CD4-positive, alpha-beta memory T cell (primary cell): ENCODE data around the gene CASP5. TPM values are rescaled to one million over a fixed set of nuclear protein-coding genes. Genes with fewer than 3 reads are reported as not detected.

Source experiments
- CTCF ChIA-PET: fragments of 350-600 bp; sonication (Branson Sonifier 250); formaldehyde crosslinking; loops from one replicate; lab custom pipeline; 2021; ENCODE audit warnings: inconsistent platforms; ENCODE audit not compliant: partially characterized antibody; lab: Charles Lee
- POLR2A ChIA-PET: fragments of 350-600 bp; sonication (Branson Sonifier 250); formaldehyde crosslinking; loops from one replicate; lab custom pipeline; 2021; ENCODE audit not compliant: partially characterized antibody; lab: Charles Lee
- DNase-seq, 5 donors: peaks; one replicate each; pipeline versions ENCODE4 v3.0.0 to v3.0.0-alpha.2; 2020 to 2022; ENCODE audit warnings: mixed read lengths in 1 of 5
- H3K27ac ChIP-seq: one replicate; pipeline ENCODE4 v1.7.0; 2013; ENCODE audit warnings: low read depth, low read length
- H3K27me3 ChIP-seq: 2 replicates; pipeline ENCODE4 v1.7.0; 2013; ENCODE audit warnings: mild to moderate bottlenecking, low read length, moderate library complexity; ENCODE audit not compliant: insufficient read depth
- H3K36me3 ChIP-seq: 2 replicates; pipeline ENCODE4 v1.7.0; 2013; ENCODE audit warnings: mild to moderate bottlenecking, low read length, moderate library complexity; ENCODE audit not compliant: insufficient read depth
- H3K4me1 ChIP-seq: 2 replicates; pipeline ENCODE4 v1.7.0; 2013; ENCODE audit warnings: mild to moderate bottlenecking, low read length, moderate library complexity; ENCODE audit not compliant: insufficient read depth
- H3K4me3 ChIP-seq, 2 donors: one replicate each; pipeline ENCODE4 v1.7.0; 2013; ENCODE audit warnings: low read length in 2 of 2, mild to moderate bottlenecking in 1 of 2
- H3K9me3 ChIP-seq, 2 donors: one replicate each; pipeline ENCODE4 v1.7.0; 2013; ENCODE audit warnings: low read length in 2 of 2, control low read depth in 1 of 2; ENCODE audit not compliant: control insufficient read depth in 1 of 2
- H3K27ac Mint-ChIP-seq, 7 donors: one replicate each; pipeline ENCODE4 v1.8.0; 2020 to 2021; ENCODE audit warnings: mixed read lengths in 7 of 7, mild to moderate bottlenecking in 6 of 7, inconsistent platforms in 3 of 7, moderate library complexity in 3 of 7
- H3K27me3 Mint-ChIP-seq, 2 donors: one replicate each; pipeline ENCODE4 v1.8.0; 2020 to 2021; ENCODE audit warnings: mixed read lengths in 2 of 2
- H3K36me3 Mint-ChIP-seq, 2 donors: one replicate each; pipeline ENCODE4 v1.8.0; 2020 to 2021; ENCODE audit warnings: mixed read lengths in 2 of 2, inconsistent platforms in 1 of 2, mild to moderate bottlenecking in 1 of 2
- H3K4me1 Mint-ChIP-seq, 4 donors: one replicate each; pipeline ENCODE4 v1.8.0; 2020 to 2021; ENCODE audit warnings: mixed read lengths in 4 of 4, mild to moderate bottlenecking in 1 of 4
- H3K4me3 Mint-ChIP-seq, 8 donors: one replicate each; pipeline ENCODE4 v1.8.0; 2020 to 2021; ENCODE audit warnings: mixed read lengths in 8 of 8, mild to moderate bottlenecking in 7 of 8, moderate library complexity in 6 of 8, inconsistent platforms in 3 of 8
- H3K9me3 Mint-ChIP-seq, 8 donors: one replicate each; pipeline ENCODE4 v1.8.0; 2020 to 2021; ENCODE audit warnings: mixed read lengths in 8 of 8, mild to moderate bottlenecking in 5 of 8, inconsistent platforms in 3 of 8, moderate library complexity in 1 of 8
- intact Hi-C: fragments of 100-400 bp; cut with micrococcal nuclease; formaldehyde crosslinking; loops from one replicate; pipeline ENCODE4 v1.15.1; 2023
- polyA plus RNA-seq, 2 donors: library from polyadenylated mRNA; unstranded; fragments of 300-500 nt; fragmentation: Illumina TruSeq; gene quantifications; one replicate each; pipeline ENCODE4 v1.2.3, GENCODE V29; 2021
- total RNA-seq, 2 experiments: library from RNA; stranded (reverse); gene quantifications; one replicate each; pipeline ENCODE4 v1.2.3, GENCODE V29; 2021

The CASP5 gene
- total and polyA plus RNA-seq, 4 experiments from 2014 or later, result not detected

DNA sequence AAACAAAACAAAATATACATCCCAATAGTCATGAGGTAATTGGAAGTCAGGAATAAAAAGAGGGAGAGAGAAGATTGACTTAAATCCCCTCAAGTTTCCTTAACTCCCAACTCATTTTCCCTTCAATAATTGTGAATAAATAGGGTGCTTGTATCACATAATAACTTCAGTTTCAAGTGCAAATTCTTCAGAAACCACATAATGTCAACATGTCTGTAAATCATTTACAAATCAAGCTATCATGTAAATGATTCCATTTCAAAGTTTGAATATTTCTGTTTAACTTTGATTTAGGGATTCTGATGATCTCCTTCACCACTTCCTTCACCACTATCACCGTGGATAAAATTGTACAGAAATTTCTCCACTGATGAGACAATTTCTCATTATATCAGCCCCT, 23.2 kb downstream of the CASP5 start:
- Histone ChIP-seq H3K4me3 (no peak overlapping the region), H3K27me3 (no peaks in the 10 kb centered on the region), H3K9me3 (no peaks in the 10 kb centered on the region), H3K36me3 (no peaks in the 10 kb centered on the region), H3K4me1 (no peaks in the 10 kb centered on the region), H3K27ac (no peak overlapping the region)
- no peaks in the 10 kb centered on the region for H3K27me3 Mint-ChIP-seq
- no peak overlapping the region for H3K27ac Mint-ChIP-seq
- CTCF ChIA-PET, result interaction anchor here (2.5 kb wide), 1 partner anchor 391 kb away, joined by 10 read pairs; no protein-coding TSS in a partner anchor
- H3K4me1 Mint-ChIP-seq, result peaks cover 7 to 11% (median 9%) of the 10 kb centered on the region in 4 donors
- H3K4me3 Mint-ChIP-seq, result no peak overlapping the region
- POLR2A ChIA-PET, result no interaction called here
- H3K9me3 Mint-ChIP-seq, result no peaks in the 10 kb centered on the region
- intact Hi-C loops, result loop anchor here (1.0 to 2.0 kb wide), 2 partner anchors 53 to 390 kb away; no protein-coding TSS in a partner anchor
- DNase-seq, result no peak
- H3K36me3 Mint-ChIP-seq, result no peaks in the 10 kb centered on the region

DNA sequence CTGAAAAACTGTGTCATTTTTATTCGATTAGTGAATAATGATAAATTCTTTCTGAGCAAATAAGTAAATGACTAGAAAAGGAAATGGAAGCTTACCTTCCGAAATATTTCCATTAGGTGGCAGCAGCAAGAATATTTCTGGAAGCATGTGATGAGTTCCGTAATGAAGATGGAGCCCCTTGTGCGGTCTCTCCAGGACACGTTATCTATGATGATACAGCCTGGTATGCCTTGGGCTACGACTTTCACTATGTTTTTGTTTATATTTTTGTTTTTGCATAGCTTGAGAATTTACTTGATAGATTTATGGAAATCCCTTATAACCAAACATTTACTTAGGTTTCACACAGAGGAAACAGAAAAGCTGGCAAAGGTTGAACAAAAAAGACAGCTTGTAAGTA, 25.7 kb downstream of the CASP5 start:
- Mint-ChIP-seq H3K4me1 (peaks cover 12 to 20% (median 13%) of the 10 kb centered on the region in 4 donors), H3K27ac (no peak overlapping the region), H3K9me3 (no peaks in the 10 kb centered on the region), H3K27me3 (no peaks in the 10 kb centered on the region), H3K36me3 (no peaks in the 10 kb centered on the region), H3K4me3 (no peak overlapping the region)
- Histone ChIP-seq H3K27ac (no peak overlapping the region), H3K4me1 (no peaks in the 10 kb centered on the region), H3K9me3 (no peaks in the 10 kb centered on the region), H3K36me3 (no peaks in the 10 kb centered on the region), H3K27me3 (no peaks in the 10 kb centered on the region), H3K4me3 (no peak overlapping the region)
- POLR2A ChIA-PET, result no interaction called here
- intact Hi-C loops, result no loop called here
- CTCF ChIA-PET, result interaction anchor here (1.1 to 2.5 kb wide), 3 partner anchors 10 to 388 kb away, joined by 3 to 10 read pairs (median 7); no protein-coding TSS in a partner anchor
- DNase-seq, result no peak

DNA sequence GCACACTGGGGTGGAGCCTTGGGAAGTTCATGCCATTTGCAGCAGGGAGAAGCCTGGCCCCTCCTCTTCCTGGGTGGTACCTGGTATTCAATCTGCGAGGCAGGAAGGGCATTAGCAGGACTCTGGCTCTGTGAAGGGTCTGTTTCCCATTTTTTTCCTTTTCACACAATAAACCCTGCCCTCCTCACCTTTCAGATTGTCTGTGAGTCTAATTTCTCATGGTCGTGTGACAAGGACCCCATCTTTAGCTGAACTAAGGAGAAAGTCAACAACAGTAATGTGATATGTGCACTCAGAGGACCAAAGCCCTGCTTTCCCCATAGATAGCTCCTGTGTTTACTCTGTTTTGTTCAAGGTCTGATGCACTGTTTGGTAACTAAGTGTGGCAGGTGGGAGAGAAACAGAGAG, 28.0 kb downstream of the CASP5 start:
- Mint-ChIP-seq H3K36me3 (no peaks in the 10 kb centered on the region), H3K27ac (no peak overlapping the region), H3K4me1 (peaks cover 4 to 13% (median 8%) of the 10 kb centered on the region in 4 donors), H3K27me3 (no peaks in the 10 kb centered on the region), H3K4me3 (peak overlapping the region in 1 of 8 donors; percentile 5), H3K9me3 (peaks cover 0 to 2% (median 0%) of the 10 kb centered on the region in 8 donors)
- Histone ChIP-seq H3K27me3 (no peaks in the 10 kb centered on the region), H3K4me3 (no peak overlapping the region), H3K4me1 (no peaks in the 10 kb centered on the region), H3K27ac (no peak overlapping the region), H3K9me3 (no peaks in the 10 kb centered on the region), H3K36me3 (no peaks in the 10 kb centered on the region)
- intact Hi-C loops, result no loop called here
- CTCF ChIA-PET, result no interaction called here
- POLR2A ChIA-PET, result no interaction called here
- no peak for DNase-seq

DNA sequence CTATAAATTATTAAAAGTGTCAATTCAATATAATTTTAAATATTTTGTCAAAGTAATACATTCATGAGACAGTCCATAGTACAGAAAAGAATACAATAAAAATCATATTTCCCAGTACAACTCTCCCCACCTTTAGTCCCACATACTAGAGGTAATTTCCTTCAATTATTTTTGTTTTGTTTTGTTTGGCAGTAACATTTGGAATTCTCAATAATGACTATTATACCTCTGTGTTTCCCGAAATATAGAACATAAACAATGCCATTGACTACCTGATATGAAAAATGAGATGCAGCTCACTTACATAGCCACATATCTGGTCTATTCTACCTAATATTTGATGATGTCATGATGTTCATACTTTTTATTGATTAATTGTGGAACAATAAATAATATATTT, 30.2 kb downstream of the CASP5 start:
- Histone ChIP-seq H3K4me3 (no peak overlapping the region), H3K27me3 (no peaks in the 10 kb centered on the region)
- POLR2A ChIA-PET, result no interaction called here

DNA sequence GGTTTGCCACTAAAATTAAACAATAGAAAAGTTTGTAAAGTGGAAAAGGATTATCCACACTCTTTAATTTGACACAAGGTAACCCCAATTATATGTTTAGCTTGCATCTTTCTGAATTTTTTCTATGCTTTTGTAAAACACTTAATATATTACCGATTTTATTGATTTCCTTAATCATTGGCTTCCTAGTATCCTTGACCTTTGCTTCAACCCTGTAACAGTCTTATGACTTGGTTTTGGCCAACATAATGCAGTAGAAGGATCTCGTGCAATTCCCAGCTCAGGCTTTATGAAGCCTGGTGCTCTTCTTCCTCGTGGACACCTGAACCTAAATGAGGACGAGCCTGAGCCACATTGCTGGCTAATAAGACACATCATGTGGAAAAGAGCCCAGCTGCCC, 31.0 kb downstream of the CASP5 start:
- POLR2A ChIA-PET, result no interaction called here
- Histone ChIP-seq H3K4me1 (no peaks in the 10 kb centered on the region), H3K36me3 (no peaks in the 10 kb centered on the region), H3K9me3 (no peaks in the 10 kb centered on the region), H3K27me3 (no peaks in the 10 kb centered on the region), H3K4me3 (no peak overlapping the region), H3K27ac (no peak overlapping the region)
- H3K36me3 Mint-ChIP-seq, result peaks cover 0 to 3% of the 10 kb centered on the region in 2 donors
- H3K4me3 Mint-ChIP-seq, result no peak overlapping the region
- peaks cover 4 to 13% (median 8%) of the 10 kb centered on the region in 4 donors for H3K4me1 Mint-ChIP-seq
- peaks cover 0 to 2% of the 10 kb centered on the region in 2 donors for H3K27me3 Mint-ChIP-seq
- no peak for DNase-seq
- intact Hi-C loops, result no loop called here
- CTCF ChIA-PET, result no interaction called here
- peaks cover 0 to 10% (median 7%) of the 10 kb centered on the region in 8 donors for H3K9me3 Mint-ChIP-seq
- H3K27ac Mint-ChIP-seq, result no peak overlapping the region

More for the DNA sequence above, 30.2 kb downstream of the CASP5 start:
- H3K27ac Mint-ChIP-seq, result no peak overlapping the region
- H3K9me3 ChIP-seq, result no peaks in the 10 kb centered on the region
- intact Hi-C loops, result no loop called here
- no peaks in the 10 kb centered on the region for H3K4me1 ChIP-seq
- no peak for DNase-seq
- peaks cover 0 to 10% (median 5%) of the 10 kb centered on the region in 8 donors for H3K9me3 Mint-ChIP-seq
- H3K36me3 ChIP-seq, result no peaks in the 10 kb centered on the region
- H3K4me3 Mint-ChIP-seq, result no peak overlapping the region
- peaks cover 4 to 13% (median 8%) of the 10 kb centered on the region in 4 donors for H3K4me1 Mint-ChIP-seq
- no peak overlapping the region for H3K27ac ChIP-seq
- H3K36me3 Mint-ChIP-seq, result peaks cover 0 to 3% of the 10 kb centered on the region in 2 donors
- CTCF ChIA-PET, result no interaction called here
- H3K27me3 Mint-ChIP-seq, result no peaks in the 10 kb centered on the region

DNA sequence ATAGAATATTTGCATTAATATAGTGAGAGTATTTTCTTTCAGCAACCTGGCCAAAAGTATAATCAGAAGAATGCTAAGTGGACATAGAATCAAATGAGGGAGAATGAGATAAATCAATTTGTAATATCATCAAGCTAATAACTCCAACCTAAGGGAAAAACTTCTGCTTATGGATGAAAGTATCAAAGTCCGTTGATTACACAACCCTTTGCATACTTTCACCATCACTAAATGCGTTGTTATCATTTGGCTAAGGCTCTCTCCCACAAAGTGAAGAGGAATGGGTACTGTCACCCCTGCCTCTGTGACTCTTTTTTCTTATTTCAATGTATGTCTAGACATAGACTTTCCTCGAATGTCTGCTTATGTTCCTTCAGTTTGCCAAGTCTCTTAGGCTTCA, 38.2 kb downstream of the CASP5 start:
- no peaks in the 10 kb centered on the region for H3K4me1 ChIP-seq
- H3K9me3 ChIP-seq, result no peaks in the 10 kb centered on the region
- Mint-ChIP-seq H3K27me3 (peaks cover 0 to 2% of the 10 kb centered on the region in 2 donors), H3K27ac (no peak overlapping the region), H3K9me3 (peaks cover 0 to 10% (median 6%) of the 10 kb centered on the region in 8 donors), H3K36me3 (peaks cover 0 to 3% of the 10 kb centered on the region in 2 donors), H3K4me1 (peaks cover 0 to 1% (median 0%) of the 10 kb centered on the region in 4 donors), H3K4me3 (no peak overlapping the region)
- no peaks in the 10 kb centered on the region for H3K27me3 ChIP-seq
- H3K36me3 ChIP-seq, result no peaks in the 10 kb centered on the region
- H3K4me3 ChIP-seq, result no peak overlapping the region
- H3K27ac ChIP-seq, result no peak overlapping the region
- no peak for DNase-seq
- ChIA-PET CTCF (no interaction called here), POLR2A (no interaction called here)
- intact Hi-C loops, result no loop called here

DNA sequence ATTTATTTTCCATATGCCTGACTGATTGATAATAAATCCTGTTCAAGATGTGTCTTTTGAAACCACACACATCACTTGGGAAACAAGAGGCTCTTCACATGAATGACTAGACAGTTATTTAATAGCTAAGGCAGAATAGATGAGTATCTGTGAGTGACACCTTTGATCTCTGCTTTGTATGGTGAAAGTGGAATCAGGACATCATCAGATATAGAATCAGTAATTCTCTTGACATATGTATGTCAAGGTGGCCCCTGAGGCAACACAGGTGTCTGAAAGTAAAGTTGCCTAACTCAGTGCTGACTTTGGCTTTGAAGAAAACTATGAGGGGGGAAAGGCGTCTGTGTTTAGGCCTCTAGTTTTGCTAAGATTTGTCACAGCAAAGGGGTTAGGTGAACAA, 43.1 kb downstream of the CASP5 start:
- no peak overlapping the region for H3K27ac Mint-ChIP-seq
- Histone ChIP-seq H3K27ac (no peak overlapping the region), H3K4me1 (no peaks in the 10 kb centered on the region), H3K36me3 (no peaks in the 10 kb centered on the region), H3K27me3 (no peaks in the 10 kb centered on the region), H3K4me3 (no peak overlapping the region), H3K9me3 (no peaks in the 10 kb centered on the region)
- no peaks in the 10 kb centered on the region for H3K27me3 Mint-ChIP-seq
- POLR2A ChIA-PET, result no interaction called here
- peaks cover 0 to 3% (median 0%) of the 10 kb centered on the region in 8 donors for H3K9me3 Mint-ChIP-seq
- H3K36me3 Mint-ChIP-seq, result no peaks in the 10 kb centered on the region
- H3K4me3 Mint-ChIP-seq, result no peak overlapping the region
- CTCF ChIA-PET, result no interaction called here
- intact Hi-C loops, result no loop called here
- H3K4me1 Mint-ChIP-seq, result peaks cover 0 to 3% (median 0%) of the 10 kb centered on the region in 4 donors
- DNase-seq, result no peak
